Motor neuron (in vitro differentiated cells): ENCODE measurements around the gene ELP2. TPM values are rescaled to one million over a fixed set of nuclear protein-coding genes. Genes with fewer than 3 reads are reported as not detected.

Source experiments
- ATAC-seq, 8 experiments: fragments of 200-7000 bp; cut with Tn5 transposase; replicated peaks in 6 of 8; 2 replicates each; pipeline ENCODE4 v1.8.0; 2021; ENCODE audit warnings: mild to moderate bottlenecking in 8 of 8, moderate library complexity in 8 of 8
- H3K27ac ChIP-seq, 2 donors: fragments of 250-450 bp; sonication (Bioruptor Pico); 2 replicates each; pipeline ENCODE4 v1.9.0; 2021; ENCODE audit warnings: antibody characterized with exemption in 2 of 2, mild to moderate bottlenecking in 2 of 2, moderate library complexity in 1 of 2
- H3K4me1 ChIP-seq, 2 donors: fragments of 250-450 bp; sonication (Bioruptor Pico); replicated peaks in 1 of 2; 2 replicates each; pipeline ENCODE4 v1.6.1; 2021; ENCODE audit warnings: antibody characterized with exemption in 2 of 2, mild to moderate bottlenecking in 2 of 2, moderate library complexity in 1 of 2
- H3K4me3 ChIP-seq, 5 donors: fragments of 250-450 bp; sonication (Bioruptor Pico); 2 replicates each; pipeline ENCODE4 v1.9.0; 2021; ENCODE audit warnings: antibody characterized with exemption in 5 of 5, mild to moderate bottlenecking in 5 of 5, moderate library complexity in 4 of 5
- WGBS, 10 experiments: fragments of 450-650 bp; shearing (Covaris generic); methylation state at CpG; one replicate each; pipeline ENCODE4 v1.0.0; 2022; 5-methylcytosine and 5-hydroxymethylcytosine counted together
- in situ Hi-C, 9 experiments: fragments of 400-800 bp; cut with MboI; loops; one replicate each; pipeline ENCODE4 v1.15.0; 2021; ENCODE audit warnings: low sequenced_read_pairs in 9 of 9, low pct_unique_long_range_greater_than_20kb in 2 of 9; ENCODE audit not compliant: unreplicated experiment in 9 of 9
- total RNA-seq, 8 experiments: library from RNA; unstranded; fragments of 300-600 nt; gene quantifications; 2 replicates each; pipeline versions ENCODE4 v1.2.3 to v1.2.4, GENCODE V29; 2022

Gene ELP2
- total RNA-seq, 8 experiments from 2014 or later = 47.7 to 80.1 (median 66.3) TPM

DNA sequence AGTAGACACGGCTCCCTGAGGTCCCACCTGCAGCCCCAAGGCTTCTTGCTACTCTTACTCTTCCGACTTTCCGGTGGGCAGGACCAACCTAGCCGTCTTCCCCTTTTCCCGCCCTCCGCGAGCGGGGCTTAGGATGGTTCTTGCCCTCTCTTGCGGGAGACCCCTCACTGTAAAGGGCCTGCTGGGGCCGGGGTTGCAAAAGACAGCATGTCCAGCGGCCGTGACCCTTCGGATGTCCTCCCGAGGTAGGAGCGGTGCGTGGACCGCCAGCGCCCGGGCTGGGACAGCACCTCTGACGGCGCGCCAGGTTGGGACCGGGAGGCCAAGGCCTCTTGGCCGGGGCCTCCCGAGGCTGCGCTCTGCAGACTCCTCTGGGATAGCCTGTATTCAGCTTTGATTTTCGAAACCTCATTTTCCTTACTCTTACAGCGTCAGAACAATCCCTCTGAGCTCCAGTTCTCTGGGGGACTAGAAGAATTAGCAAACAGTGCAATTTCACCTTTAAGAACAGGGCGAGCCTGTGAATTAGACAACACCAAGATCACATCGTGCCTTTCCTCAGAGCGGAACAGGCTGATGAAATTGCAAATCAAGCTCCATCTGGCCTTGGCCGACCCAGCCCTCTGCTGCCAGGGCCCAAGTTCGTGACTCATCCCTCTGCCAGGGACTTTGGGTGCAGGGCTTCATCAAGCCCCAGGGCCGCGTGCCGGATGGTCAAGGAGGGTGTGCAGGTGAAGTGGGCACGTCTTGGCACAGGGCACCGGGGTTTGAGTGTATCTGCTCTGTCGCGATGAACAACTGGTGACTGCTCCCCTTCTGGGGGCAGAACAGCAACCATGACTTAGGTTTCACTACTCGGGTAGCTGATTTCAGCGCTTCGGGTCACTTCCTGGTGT is 58.4 kb downstream of the ELP2 start:
- WGBS, 10 experiments = 0 to 88% (median 58%) methylated on average over 1 to 17 of the region's 43 CpGs; no CpG with 5 or more reads in 2 of the 10 experiments
- Histone ChIP-seq H3K27ac (no peak overlapping the region), H3K4me3 (peak overlapping the region; percentile 42 to 53 (median 48)), H3K4me1 (peaks cover 3 to 6% of the 10 kb centered on the region in 2 donors)
- ATAC-seq = peak; percentile 25 to 69 (median 58)
- in situ Hi-C loops = no loop called here

DNA sequence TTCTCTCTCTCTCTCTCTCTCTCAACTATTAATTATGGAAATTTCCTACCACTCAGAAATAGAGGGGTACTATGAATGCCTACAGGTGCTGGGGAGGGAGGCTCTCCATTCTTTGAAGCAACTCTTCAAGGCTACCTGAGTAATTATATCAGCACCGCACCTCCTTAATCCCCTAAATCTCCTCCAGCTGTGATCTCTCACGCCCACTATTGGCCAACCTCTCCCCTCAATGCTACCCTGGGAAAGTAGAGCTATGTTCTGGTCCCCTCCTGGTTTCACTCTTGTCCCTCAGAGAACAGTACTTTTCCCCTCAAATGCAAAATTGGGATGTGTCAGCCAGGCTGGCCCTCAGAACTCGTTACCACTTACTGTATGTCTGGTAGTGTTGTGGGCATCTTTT is 59.2 kb downstream of the ELP2 start:
- in situ Hi-C loops = no loop called here
- 21 to 95% (median 71%) methylated on average over 1 to 3 of the region's 3 CpGs; no CpG with 5 or more reads in 4 of the 10 experiments for WGBS, 10 experiments
- H3K27ac ChIP-seq = no peak overlapping the region
- ATAC-seq = no peak
- H3K4me3 ChIP-seq = no peak overlapping the region
- peaks cover 3 to 6% of the 10 kb centered on the region in 2 donors for H3K4me1 ChIP-seq

GRCh38 chr18:36189486-36189885 is 59.8 kb downstream of the ELP2 start:
- ATAC-seq = no peak
- Histone ChIP-seq H3K27ac (no peak overlapping the region), H3K4me3 (no peak overlapping the region), H3K4me1 (peaks cover 3 to 6% of the 10 kb centered on the region in 2 donors)
- in situ Hi-C loops = no loop called here
- WGBS, 10 experiments = 60 to 100% (median 80%) methylated on average over 1 to 4 of the region's 4 CpGs; no CpG with 5 or more reads in 3 of the 10 experiments

DNA sequence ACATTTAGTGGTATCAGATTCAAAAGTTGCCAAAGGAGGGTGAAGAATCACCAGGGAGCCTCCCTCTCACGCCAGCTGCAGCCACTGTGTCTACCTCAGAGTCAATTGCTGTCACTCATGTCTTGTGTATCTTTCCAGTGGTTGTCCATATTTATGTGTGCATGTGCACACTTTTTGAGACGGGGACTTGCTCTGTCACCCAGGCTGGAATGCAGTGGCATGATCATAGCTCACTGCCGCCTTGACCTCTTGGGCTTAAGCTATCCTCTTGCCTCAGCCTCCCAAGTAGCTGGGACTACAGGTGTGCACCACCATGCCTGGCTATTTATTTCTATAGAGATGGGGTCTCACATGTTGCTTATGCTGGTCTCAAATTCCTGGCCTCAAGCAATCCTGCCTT is 61.6 kb downstream of the ELP2 start:
- 71 to 100% (median 100%) methylated on average over 1 to 2 of the region's 3 CpGs; no CpG with 5 or more reads in 5 of the 10 experiments for WGBS, 10 experiments
- Histone ChIP-seq H3K4me3 (no peak overlapping the region), H3K27ac (no peak overlapping the region), H3K4me1 (peaks cover 3 to 6% of the 10 kb centered on the region in 2 donors)
- ATAC-seq = no peak
- in situ Hi-C loops = no loop called here

GRCh38 chr18:36191711-36192110 is 62.0 kb downstream of the ELP2 start:
- Histone ChIP-seq H3K4me3 (no peak overlapping the region), H3K27ac (no peak overlapping the region), H3K4me1 (peaks cover 0 to 6% of the 10 kb centered on the region in 2 donors)
- in situ Hi-C loops = no loop called here
- 70 to 100% (median 86%) methylated on average over 1 of the region's 1 CpG; no CpG with 5 or more reads in 5 of the 10 experiments for WGBS, 10 experiments
- ATAC-seq = no peak

GRCh38 chr18:36194600-36195315 is 65.1 kb downstream of the ELP2 start:
- in situ Hi-C loops = no loop called here
- Histone ChIP-seq H3K27ac (no peak overlapping the region), H3K4me3 (no peak overlapping the region), H3K4me1 (no peaks in the 10 kb centered on the region)
- WGBS, 10 experiments = 60 to 96% (median 80%) methylated on average over 1 to 8 of the region's 8 CpGs; no CpG with 5 or more reads in 1 of the 10 experiments
- peak in 4 of 8 experiments; percentile 31 to 54 (median 46) for ATAC-seq

GRCh38 chr18:36195427-36196122 is 65.9 kb downstream of the ELP2 start:
- in situ Hi-C loops = no loop called here
- Histone ChIP-seq H3K4me1 (no peaks in the 10 kb centered on the region), H3K27ac (no peak overlapping the region), H3K4me3 (no peak overlapping the region)
- ATAC-seq = no peak
- WGBS, 10 experiments = 78 to 100% (median 94%) methylated on average over 1 to 3 of the region's 3 CpGs; no CpG with 5 or more reads in 6 of the 10 experiments

- in situ Hi-C loops = no loop called here
- 20 to 100% (median 94%) methylated on average over 1 to 5 of the region's 6 CpGs for WGBS, 10 experiments
- Histone ChIP-seq H3K27ac (no peak overlapping the region), H3K4me1 (no peaks in the 10 kb centered on the region), H3K4me3 (no peak overlapping the region)
- ATAC-seq = no peak
Measured at GRCh38 chr18:36196238-36196995, 66.7 kb downstream of the ELP2 start.

DNA sequence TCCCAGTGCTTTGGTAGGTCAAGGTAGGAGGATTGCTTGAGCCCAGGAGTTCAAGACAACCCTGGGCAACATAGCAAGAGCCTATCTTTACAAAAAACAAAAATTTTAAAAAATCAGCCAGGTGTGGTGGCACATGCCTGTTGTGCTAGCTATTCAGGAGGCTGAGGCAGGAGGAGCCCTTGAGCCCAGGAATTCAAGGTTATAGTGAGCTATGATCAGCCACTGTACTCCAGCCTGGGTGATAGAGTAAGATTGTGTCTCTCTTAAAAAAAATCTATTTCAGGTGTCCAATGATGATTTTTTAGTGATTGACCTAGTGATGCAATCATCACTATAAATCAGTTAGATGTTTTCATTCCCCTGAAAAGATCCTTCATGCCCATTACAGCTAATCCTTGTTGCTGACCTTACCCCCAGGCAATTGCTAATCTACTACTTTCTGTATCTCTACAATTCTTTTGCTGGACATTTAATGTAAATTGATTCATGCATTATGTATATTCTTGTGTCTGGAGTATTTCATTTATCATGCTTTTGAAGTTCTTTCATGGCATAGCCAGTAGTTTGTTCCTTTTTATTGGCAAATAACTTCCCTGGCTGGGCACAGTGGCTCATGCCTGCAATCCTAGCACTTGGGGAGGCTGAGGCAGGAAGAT is 67.9 kb downstream of the ELP2 start:
- H3K4me3 ChIP-seq = no peak overlapping the region
- no peak overlapping the region for H3K27ac ChIP-seq
- ATAC-seq = peak in 3 of 8 experiments; percentile 59 to 72 (median 60)
- in situ Hi-C loops = no loop called here
- H3K4me1 ChIP-seq = no peaks in the 10 kb centered on the region

DNA sequence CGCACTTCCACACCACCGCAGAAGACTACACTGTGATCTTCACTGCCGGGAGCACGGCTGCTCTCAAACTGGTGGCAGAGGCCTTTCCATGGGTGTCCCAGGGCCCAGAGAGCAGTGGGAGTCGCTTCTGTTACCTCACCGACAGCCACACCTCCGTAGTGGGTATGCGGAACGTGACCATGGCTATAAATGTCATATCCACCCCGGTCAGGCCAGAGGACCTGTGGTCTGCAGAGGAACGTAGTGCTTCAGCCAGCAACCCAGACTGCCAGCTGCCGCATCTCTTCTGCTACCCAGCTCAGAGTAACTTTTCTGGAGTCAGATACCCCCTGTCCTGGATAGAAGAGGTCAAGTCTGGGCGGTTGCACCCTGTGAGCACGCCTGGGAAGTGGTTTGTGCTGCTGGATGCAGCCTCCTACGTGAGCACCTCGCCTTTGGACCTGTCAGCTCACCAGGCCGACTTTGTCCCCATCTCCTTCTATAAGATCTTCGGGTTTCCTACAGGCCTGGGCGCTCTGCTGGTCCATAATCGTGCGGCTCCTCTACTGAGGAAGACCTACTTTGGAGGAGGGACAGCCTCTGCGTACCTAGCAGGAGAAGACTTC is 70.1 kb downstream of the ELP2 start:
- in situ Hi-C loops = no loop called here

DNA sequence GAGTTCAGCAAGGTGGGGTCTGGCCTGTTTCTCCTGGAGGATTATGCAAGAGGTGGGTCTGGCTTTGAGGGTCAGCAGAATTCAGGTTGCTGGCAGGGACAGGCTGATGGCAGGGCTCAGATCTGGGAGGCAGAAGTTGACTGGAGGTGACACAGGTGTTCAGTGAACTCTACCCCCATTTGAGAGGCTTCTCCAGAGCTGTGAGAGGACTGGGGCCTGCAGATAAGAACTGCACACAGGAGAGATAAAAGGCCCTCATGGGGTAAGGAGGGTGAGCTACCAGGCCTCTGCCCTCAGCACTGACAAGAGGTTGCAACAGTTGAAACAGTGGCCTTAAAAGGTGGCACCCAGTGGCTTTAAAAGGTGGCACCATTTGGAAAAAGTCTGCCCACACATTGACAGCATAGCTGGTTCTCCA is 70.7 kb downstream of the ELP2 start:
- ATAC-seq = no peak
- Histone ChIP-seq H3K4me3 (no peak overlapping the region), H3K27ac (no peak overlapping the region), H3K4me1 (no peaks in the 10 kb centered on the region)
- in situ Hi-C loops = no loop called here

More for the DNA sequence above, 70.1 kb downstream of the ELP2 start:
- ATAC-seq = no peak
- Histone ChIP-seq H3K4me3 (no peak overlapping the region), H3K4me1 (no peaks in the 10 kb centered on the region), H3K27ac (no peak overlapping the region)
- WGBS, 10 experiments = 20 to 100% (median 93%) methylated on average over 1 to 7 of the region's 22 CpGs; no CpG with 5 or more reads in 3 of the 10 experiments

- Histone ChIP-seq H3K27ac (no peak overlapping the region), H3K4me3 (no peak overlapping the region), H3K4me1 (no peaks in the 10 kb centered on the region)
- in situ Hi-C loops = no loop called here
- 84 to 100% (median 100%) methylated on average over 1 to 2 of the region's 2 CpGs; no CpG with 5 or more reads in 1 of the 10 experiments for WGBS, 10 experiments
- ATAC-seq = no peak
Measured at GRCh38 chr18:36201765-36202164, 72.1 kb downstream of the ELP2 start.
